ENCODE results near the gene PWWP2B.
A peak's percentile ranks its signal among the peaks of the same experiment; 100 is the strongest.

Gene PWWP2B

DNA sequence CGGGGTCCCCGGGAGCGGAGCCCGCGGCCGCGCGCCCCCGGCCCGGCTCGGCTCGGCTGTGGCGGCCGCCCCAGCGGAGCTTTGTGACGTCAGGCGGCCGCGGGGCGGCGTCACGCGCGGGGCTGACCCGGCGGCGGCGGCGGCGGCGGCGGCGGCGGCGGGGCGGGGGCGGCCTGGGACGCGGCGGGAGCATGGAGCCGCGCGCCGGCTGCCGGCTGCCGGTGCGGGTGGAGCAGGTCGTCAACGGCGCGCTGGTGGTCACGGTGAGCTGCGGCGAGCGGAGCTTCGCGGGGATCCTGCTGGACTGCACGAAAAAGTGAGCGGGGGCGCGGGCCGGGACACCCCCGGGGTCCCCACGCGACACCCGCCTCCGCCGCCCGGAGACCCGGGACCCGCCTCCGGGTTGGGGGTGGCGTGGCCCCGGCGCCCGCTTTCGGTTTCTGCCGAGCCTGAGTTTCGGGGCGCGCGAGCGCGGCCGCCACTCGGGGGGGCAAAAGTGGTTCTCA lies at the start of gene PWWP2B:
Gene PWWP2B, plus strand, starts transcription at position 165 of the 506 bp plus-strand sequence. Its CDS starts 27 bp downstream, at position 192.
- peak; percentile 31 to 57 for DNase-seq (ENCODE audit: low read depth in 2 of 2)

DNA sequence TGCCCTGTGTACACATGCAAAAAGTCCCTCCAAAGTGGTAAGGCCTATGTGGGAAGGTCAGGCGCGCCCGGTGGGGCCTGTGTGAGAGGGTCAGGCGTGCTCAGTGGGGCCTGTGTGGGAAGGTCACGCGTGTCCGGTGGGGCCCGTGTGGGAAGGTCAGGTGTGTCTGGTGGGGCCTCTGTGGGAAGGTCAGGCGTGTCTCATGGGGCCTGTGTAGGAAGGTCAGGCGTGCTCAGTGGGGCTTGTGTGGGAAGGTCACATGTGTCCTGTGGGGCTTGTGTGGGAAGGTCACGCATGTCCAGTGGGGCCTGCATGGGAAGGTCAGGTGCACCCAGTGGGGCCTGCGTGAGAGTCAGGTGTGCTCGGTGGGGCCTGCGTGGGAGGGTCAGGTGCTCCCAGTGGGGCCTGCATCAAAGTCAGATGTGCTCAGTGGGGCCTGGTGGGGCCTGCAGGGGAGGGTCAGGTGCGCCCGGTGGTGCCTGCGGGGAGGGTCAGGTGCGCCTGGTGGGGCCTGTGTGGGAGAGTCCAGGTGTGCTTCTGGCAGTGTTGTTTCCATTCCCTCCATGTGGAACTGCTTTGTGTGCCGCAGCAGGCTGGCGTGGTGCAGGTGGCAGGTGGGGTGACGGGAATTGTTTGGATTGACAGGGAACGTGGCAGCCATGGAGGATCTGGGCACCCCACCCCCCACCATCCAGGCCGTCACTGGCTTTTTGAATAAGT lies 49.6 kb upstream of the PWWP2B start:
- no peak for DNase-seq (ENCODE audit: low read depth in 2 of 2)

DNA sequence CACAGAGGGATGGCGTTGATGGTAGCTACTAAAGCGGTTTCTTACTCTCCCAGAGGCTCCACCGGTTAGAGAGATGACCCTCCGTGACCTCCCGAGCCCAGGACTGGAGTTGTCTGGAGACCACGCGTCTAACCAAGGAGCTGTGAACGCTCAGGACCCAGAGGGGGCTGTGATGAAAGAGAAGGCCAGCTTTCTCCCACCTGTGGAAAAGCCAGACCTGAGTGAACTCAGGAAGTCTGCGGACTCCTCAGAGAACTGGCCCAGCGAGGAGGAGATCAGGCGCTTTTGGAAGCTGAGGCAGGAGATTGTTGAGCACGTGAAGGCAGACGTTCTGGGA lies 49.1 kb upstream of the PWWP2B start:
- no peak for DNase-seq (ENCODE audit: low read depth in 2 of 2)

DNA sequence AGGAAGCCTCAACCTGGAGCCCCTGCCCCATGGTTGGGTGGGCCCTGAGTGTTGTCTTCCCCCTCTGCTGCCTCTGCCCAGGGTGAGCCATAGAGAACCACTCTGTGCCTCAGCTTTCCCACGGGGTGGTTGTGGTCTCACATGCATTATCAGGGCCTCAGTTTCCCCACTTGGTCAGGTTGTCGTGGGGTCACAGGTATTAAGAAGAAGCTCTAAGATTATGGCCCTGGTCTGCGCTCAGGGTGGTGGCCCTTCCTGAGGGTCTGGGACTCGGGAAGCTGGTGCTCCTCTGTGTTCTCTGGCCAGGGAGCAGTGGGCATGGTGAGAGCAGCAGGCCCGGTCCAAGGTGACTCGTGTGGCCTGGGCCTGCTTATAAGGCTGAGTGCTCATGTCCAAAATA lies 47.2 kb upstream of the PWWP2B start:
- DNase-seq (ENCODE audit: low read depth in 2 of 2): no peak

DNA sequence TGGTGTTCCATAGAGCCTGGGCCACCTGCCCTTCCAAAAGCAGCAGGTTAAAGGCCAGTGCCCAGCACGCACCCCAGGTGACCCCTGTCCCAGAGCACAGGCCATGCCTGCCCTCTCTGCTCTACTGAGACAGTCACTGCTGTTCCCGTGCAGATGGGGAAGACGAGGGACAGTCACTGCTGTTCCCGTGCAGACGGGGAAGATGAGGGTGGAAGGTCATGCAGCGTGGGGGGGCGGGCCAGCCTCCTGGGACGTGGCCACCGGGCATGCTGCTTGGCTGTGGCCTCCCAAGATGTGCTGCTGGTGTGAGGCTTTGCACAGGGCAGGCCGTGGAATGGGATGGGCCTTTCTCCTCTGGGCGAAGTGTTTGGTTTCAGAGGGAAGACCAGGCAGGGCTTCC lies 46.6 kb upstream of the PWWP2B start:
- DNase-seq (ENCODE audit: low read depth in 2 of 2): no peak

DNA sequence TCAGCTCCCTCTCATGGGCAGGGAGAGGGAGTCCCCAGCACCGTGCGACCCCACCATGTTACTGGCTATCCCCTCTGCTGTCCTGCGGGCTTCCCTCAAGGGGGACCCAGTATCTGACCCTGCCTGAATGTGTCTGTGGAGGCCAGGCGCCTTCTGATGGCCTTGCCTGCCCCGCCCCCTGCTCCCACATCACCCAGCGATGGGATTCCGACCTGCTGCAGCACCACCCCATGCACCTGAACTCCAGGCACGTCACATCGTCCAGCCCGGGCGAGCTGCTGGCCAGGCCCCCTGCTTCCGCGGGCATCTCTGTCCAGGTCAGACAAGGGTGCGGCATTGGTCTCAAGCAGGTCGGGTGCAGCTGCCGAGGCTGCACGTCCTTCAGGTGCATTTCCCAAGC lies 46.1 kb upstream of the PWWP2B start:
- DNase-seq (ENCODE audit: low read depth in 2 of 2): no peak

DNA sequence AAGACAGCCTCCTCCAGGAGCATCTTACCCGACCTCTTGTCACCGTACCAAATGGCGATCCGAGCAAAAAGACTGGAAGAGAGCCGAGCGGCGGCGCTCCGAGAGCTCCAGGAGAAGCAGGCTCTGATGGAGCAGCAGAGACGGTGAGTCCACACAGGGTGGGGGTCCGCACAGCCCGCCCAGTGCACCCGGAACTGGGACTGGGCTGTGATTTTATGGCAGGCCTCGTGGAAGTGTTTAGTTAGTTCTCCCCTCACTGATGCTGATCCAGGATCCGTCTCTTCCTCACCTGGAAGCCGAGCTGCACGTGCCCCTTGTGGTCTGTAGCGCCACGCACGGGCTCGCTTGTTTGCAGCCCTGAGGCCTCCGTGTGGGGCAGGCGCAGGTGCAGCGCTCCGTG lies 45.4 kb upstream of the PWWP2B start:
- no peak for DNase-seq (ENCODE audit: low read depth in 2 of 2)

DNA sequence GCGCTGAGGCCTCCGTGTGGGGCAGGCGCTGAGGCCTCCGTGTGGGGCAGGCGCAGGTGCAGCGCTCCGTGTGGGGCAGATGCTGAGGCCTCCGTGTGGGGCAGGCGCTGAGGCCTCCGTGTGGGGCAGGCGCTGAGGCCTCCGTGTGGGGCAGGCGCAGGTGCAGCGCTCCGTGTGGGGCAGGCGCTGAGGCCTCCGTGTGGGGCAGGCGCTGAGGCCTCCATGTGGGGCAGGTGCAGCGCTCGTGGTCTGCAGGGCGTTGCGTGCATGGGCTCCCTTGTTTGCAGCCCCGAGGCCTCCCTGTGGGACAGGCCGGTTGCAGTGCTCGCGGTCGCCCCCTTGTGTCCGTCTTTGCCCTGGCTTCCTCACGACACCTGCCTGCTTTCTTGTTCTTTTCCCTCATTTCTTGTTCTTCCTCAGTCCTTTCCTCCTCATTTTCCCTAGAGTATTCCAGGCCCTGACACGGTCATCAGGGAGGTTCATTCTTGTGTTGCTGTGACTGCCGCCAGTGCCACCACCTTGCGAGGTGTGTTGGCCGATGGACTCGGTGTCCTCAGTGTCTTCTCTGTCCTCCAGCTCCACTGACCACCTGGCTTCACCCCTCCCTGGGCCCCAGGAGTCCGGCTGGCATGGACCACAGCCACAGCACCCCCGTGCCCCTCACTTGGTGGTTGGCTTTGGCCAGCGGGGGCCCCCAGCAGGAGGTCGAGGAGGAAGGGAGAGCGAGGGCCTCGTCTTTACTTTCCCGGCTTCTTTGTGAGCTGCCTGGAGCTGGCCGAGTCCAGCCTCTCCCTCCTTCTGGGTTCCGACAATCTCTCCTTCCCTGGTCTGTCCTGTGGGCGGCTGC lies 44.3 kb upstream of the PWWP2B start:
- DNase-seq (ENCODE audit: low read depth in 2 of 2): peak; percentile 25 to 29

DNA sequence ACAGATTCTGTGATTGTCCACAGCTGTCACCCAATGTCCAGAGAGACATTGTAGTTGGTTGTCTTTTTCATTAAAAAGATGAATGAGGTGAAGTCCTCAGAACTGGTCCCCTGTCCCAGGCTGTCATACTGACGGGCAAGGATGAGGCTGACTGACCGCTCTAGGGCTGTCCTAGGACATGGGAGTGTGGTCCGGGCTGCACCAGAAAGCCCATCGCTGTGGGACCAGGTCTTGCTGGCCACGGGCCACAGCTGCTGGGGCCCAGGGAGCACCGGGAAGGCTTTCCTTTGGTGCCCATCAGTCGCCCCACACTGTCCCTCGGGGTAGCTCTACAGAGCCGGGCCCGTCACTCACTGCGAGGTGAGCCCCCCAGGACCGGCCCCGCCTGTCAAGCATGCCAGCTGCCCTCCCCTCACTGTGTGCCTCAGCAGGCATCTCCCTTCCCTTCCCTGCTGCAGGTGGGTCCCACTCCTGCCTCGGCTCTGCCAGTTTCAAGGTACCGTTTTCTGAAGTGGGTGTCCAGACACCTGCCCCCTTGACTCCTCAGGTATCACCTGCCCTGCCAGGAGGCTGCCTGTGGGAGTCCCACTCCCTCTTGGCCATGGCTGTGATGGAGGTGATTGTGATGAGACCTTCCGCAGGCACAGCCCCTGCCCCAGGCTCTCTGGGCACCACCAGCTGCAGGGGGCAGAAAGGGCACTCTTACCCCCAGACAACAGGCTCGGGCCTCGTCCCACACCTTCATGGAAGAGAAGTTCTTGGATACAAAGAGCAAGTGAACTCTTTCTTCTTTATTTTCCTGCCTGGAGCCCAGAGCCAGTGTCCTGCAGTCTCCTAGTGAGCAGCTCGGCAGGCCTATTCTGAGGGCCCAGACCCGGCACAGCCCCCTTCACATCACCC lies 43.3 kb upstream of the PWWP2B start:
- DNase-seq (ENCODE audit: low read depth in 2 of 2): no peak

DNA sequence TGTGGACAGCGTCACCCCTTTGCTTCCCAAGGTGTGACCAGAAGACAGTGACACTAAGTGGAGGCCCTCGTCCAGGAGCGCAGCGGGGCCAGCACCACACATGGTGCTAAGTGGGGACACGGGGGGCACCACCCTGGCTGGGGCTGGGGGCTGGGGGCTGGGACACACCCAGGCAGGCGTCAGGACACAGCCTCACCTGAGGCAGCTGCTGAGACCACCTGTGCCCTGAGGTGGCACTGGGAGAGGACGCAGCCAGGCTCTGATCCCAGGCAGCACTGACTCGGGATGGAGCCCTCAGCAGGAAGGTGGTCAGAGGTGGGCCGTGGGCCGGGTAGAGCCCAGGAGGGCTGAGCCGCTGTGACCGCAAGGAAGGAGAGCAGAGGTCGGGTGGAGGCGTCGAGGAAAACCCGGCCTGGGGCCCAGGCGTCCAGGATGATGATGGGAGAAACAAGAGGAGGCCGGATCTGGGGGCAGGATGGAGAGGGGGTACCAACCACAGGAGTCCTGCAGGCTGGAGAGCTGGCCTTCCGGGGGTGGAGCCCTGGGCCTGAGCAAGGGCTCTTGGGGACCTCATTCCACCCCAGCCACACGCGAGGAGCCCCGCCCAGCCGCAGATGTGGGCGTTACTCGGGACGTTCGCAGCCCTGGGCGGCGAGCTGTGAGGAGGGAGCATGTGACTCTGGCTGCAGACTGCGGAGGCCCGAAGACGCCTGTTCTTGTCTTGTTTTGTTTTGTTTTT lies 42.5 kb upstream of the PWWP2B start:
- DNase-seq (ENCODE audit: low read depth in 2 of 2): no peak

DNA sequence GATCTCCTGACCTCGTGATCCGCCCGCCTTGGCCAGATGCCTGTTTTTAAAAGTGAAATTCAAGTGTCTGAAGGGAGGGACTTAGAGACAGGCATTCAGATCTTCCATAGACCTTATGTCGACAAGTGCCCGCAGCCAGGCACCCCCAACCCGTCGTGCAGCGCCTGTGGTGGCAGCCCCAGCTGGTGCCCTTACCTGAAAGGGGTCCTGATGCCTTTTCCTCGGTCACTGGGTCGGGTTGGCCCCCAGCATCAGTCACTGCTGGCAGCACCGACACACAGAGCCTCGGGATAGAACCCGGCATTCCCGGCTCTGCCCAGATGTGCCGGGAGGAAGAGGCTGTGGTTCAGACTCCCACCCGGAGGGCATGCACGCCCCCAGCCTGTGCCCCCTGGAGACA lies 41.7 kb upstream of the PWWP2B start:
- DNase-seq (ENCODE audit: low read depth in 2 of 2): no peak

DNA sequence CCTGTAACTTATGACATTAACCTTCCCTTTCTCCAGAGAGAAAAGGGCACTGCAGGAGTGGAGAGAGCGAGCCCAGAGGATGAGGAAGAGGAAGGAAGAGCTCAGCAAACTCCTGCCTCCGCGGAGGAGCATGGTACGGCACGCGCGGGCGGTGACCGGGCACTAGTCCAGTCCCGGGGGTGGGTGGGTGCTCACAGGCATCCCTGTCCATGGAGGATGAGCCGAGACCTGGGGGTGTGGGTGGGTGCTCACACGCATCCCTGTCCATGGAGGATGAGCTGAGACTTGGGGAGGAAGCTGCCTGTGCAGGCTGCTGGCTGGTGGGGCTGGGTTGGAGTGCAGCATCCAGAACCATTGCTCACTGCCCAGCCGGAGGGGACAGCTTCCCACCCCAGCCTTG lies 41.2 kb upstream of the PWWP2B start:
- DNase-seq (ENCODE audit: low read depth in 2 of 2): no peak

DNA sequence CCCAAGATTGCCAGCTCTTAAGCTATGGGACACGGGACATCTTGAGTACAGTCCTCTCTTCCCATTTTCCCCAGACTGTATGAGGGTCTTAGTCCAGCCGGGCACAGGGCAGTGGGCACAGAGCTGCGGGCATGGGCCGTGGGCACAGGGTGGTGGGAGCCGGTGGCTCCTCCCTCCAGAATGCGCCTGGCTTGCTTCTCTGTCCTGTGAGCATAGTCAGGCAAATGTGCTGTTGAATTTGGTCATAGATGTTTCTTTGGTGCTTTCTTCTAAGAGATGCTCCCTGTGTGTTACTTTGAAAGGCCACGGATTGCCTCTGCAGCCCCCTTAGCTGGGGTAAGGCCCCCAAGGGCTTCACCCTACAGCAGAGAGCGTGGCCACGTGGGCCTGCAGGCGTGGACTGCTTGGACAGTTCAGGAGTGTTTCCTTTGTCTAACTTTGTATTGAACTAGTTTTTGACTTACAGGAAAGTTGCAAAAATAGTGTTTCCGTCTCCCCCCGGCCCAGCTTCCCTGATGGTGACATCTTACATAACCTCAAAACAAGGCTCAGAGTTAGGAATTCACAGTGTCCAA lies 40.3 kb upstream of the PWWP2B start:
- no peak for DNase-seq (ENCODE audit: low read depth in 2 of 2)

DNA sequence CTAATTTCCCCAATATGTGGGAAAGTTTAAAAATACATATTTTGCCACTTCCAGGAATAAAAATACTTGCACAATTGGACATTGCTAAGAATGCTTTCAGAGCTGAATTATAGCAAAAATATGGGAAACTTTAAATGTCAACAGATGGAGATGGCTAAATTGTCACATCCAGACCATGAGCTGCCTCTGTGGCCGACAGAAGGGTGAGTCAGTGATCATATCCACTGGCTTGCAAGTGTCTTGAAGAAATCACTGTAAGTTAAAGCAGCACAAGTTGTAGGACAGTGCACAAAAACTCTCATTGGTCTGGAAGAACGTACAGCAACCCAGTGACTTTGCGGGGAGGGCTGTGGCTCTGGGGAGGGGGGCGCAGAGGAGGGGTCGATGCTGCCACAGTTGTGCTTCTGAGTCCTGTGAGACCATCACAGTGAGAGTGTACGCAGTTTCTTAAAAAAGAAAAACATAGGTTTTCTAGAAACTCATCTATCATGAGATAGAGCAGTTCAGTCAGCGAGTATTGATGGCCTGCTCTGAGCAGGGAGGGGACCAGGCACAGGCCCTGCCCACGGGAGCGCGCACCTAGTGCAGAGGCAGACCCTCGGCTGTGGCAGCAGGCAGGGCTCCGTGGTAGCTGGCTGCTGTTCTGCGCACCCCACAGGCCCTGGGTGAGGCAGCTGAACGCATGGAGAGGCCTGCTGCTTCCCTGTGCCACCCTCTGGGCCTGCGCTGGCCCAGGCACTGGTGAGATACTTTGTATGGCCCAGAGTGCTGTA lies 39.5 kb upstream of the PWWP2B start:
- DNase-seq (ENCODE audit: low read depth in 2 of 2): no peak

DNA sequence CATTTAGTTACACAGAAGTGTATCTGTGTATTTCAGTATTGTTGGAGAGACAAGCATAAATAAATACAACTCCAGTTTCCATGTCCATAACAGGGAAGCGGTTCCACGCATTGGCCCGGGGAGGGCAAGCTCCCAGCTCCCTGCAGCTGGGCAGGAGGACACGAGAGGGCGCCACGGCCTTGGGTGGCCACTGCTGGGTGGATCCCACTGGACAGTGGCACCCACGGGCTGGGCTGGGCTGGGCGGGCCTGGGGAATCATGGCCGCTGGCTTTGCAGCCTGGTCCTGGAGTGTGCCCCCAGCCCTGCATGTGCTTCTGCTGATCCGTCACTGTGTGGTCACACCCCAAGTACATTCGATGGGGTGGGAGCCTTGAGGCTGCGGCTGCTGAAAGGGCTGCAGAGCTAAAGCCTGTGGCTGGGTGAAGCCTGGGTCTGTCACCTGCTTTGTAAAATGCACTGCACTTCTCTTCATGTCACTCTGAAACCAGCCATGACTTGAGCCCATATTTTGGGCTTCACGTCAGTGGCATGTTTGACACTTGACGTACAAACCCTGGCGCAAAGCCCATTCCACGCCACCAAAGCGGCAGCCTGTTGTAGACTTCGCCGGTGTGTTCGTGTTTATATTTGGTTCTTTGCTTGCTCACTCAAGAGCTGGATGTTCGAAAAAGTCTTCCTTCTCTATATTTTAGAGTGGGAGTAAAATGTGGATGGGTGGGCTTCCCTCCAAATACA lies 37.5 kb upstream of the PWWP2B start:
- DNase-seq (ENCODE audit: low read depth in 2 of 2): no peak

DNA sequence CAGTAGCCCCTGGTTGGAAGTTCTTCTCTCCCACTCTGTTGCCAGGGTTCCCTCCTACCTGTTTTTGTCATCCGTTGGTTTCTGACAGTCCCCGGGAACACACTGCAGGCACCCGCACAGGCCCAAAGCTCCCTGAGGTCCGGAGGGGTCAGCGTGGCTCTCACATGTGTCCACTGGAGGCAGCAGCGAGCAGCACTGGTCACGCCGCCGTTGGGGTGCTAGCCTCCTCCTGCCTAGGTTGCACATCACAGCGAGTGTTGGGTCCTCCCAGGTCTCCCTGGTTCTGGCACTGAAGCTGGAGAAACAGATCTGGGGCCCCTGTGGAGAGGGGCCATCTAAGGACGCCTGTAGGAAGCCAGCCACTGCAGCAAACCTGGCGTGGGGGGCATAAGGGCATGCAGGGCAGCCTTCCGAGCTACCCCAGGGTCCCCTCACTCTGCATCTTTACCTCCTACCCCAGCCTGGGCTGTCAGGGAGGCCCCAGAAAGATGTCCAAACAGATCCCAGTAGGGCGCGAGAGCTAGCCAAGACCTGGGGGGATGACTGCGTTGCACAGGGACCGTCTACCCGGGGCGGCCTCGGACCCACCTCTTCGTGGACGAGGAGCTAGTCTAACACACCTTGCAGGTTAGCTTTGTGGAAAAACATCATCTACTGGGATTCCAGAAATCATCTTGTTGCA lies 36.1 kb upstream of the PWWP2B start:
- no peak for DNase-seq (ENCODE audit: low read depth in 2 of 2)

DNA sequence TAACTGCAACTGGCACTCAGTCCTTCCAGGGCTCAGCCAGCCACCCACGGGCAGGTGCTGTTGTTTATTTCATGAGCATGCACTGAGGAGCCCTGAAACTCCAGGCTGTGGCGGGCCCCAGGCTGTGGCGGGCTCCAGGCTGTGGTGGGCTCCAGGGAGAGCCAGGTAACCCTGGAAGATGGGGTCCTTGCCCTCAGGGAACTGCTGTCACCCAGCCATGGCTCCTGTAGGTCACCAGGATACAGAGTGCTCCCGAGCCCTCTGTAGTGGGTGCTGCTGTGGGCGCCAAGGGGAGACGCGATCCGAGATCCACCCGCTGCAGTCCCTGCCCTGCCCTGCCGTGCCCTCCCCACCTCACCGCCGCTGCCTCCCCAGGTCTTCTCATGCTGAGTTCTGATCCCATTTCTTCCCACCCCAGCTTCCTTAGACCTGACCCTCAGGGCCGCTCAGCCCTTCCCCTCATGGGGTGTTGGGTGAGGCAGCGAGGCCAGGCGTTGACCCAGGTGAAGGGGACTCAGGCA lies 35.4 kb upstream of the PWWP2B start:
- DNase-seq (ENCODE audit: low read depth in 2 of 2): no peak

DNA sequence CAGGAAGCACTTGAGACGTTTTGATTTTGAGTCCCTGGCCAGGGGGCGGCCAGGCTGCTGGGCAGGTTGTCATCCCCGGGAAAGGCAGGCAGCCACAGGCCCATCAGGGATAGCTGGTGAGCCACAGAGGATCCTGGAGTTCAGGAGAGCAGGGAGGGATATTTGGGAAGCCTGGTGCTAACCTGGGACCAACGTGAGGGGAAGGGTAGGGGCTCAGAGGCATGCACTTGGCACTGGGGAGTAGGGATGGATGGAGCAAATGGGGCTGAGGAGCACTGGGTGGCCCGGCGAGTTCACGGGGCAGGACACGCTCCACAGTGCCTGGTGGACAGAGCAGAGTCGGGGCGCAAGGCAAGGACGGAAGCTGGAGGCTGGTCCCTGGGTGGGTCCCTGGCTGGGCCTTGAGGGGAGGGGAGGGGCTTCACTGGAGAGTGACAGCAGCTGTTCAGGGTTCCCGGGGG lies 34.8 kb upstream of the PWWP2B start:
- no peak for DNase-seq (ENCODE audit: low read depth in 2 of 2)

DNA sequence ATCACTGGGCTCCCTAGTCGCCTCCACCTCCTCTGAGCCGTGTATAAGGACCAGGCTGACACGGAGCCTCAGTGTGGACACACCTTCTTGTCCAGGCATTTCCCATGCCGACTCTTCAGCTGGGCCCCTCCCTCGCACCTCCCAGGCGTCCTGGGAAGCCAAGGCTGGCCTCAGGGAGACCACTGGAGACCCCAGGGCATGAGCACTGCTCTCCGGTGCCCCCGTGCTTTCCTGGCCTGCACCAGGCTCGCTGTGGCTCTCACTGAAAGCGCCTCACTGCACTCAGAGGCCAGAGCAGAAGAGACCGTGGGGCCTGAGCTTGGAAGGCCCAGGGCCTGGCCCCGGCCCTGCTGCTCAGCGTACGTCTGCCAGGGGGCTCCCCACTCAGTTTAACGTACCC lies 33.6 kb upstream of the PWWP2B start:
- no peak for DNase-seq (ENCODE audit: low read depth in 2 of 2)

Measured in stimulated activated CD8-positive, alpha-beta memory T cell treated with anti-CD3 and anti-CD28 coated beads, Interleukin-15, amount 100 ng/mL, for 4 hours (primary cell).